K562 treated with DMSO at 1 percent for 4 hours (cell line): ENCODE measurements around the gene GSTT4. TPM values are rescaled to one million over a fixed set of nuclear protein-coding genes. Genes with fewer than 3 reads are reported as not detected.

ENCODE experiments used
- total RNA-seq: library from RNA; unstranded; fragments of 300-600 nt; gene quantifications from 2 replicates; pipeline ENCODE4 v1.2.3, GENCODE V29; 2022; ENCODE audit not compliant: insufficient read depth

The GSTT4 gene
- not detected in 2 replicates for total RNA-seq

GRCh38 chr22:24005201-24005600 lies at the start of gene GSTT4:
Gene GSTT4 (minus strand): TSS chr22:24005453. CDS start chr22:24005356, 97 bp downstream.

GRCh38 chr22:23979557-23980240 lies 25.6 kb downstream of the GSTT4 start, which contains the start of gene GSTT2:
Gene GSTT2 (plus strand): TSS chr22:23980134.

GRCh38 chr22:23974345-23974744 lies 30.9 kb downstream of the GSTT4 start, which contains the start of gene DDT:
Gene DDT (minus strand): TSS chr22:23974441. CDS start chr22:23974414, 27 bp downstream.

DNA sequence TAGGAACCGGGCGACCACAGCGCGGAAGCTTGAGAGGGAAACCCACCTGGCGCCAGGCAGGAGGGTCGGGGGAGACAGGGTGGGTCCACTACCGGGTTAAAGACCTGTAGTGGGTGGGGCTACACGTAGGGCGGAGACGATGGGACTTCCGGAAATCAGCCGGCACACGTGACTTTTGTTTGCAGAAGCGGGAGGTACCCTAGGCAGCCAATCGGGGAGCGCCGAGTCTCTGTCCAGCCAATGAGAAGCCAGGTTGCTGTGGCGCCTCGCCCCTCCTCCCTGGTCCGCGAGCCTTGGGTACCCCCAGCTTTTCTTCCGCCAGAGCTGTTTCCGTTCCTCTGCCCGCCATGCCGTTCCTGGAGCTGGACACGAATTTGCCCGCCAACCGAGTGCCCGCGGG lies 38.7 kb downstream of the GSTT4 start, which contains the start of gene DDTL:
DDTL (plus strand) TSS at position 321 of the 400 bp plus-strand sequence; CDS start at position 348, 27 bp downstream.

GRCh38 chr22:23961084-23961771 lies 44.0 kb downstream of the GSTT4 start, which contains the start of gene GSTT2B:
Gene GSTT2B (minus strand): TSS chr22:23961195. CDS start chr22:23961131, 64 bp downstream.

Other genes with a start within 250 kb of the GSTT4 start
- not detected in 2 replicates for gene C22orf15, start 242.5 kb downstream of the GSTT4 start, total RNA-seq
- 152 and 165 TPM in 2 replicates for gene CHCHD10, start 237.5 kb downstream of the GSTT4 start, total RNA-seq
- 1.0 TPM in 1 of 2 replicates, not detected in the other for gene MMP11, start 232.6 kb downstream of the GSTT4 start, total RNA-seq
- 88.8 and 96.2 TPM in 2 replicates for gene SMARCB1, start 218.5 kb downstream of the GSTT4 start, total RNA-seq
- gene DERL3, start 166.4 kb downstream of the GSTT4 start, total RNA-seq, result 5.4 and 5.5 TPM in 2 replicates
- 4.0 and 5.6 TPM in 2 replicates for gene SLC2A11, start 147.6 kb downstream of the GSTT4 start, total RNA-seq
- gene MIF, start 111.1 kb downstream of the GSTT4 start, total RNA-seq, result 381 and 435 TPM in 2 replicates
- not detected in 2 replicates for gene GSTT2B, start 44.3 kb downstream of the GSTT4 start, total RNA-seq
- gene DDTL, start 38.6 kb downstream of the GSTT4 start, total RNA-seq, result 2.7 TPM in 1 of 2 replicates, not detected in the other
- gene DDT, start 31.0 kb downstream of the GSTT4 start, total RNA-seq, result 96.8 and 105 TPM in 2 replicates
- gene GSTT2, start 25.3 kb downstream of the GSTT4 start, total RNA-seq, result not detected in 2 replicates
- 28.4 and 40.6 TPM in 2 replicates for gene CABIN1, start 5.9 kb upstream of the GSTT4 start, total RNA-seq
- 1.1 and 1.3 TPM in 2 replicates for gene SUSD2, start 176.0 kb upstream of the GSTT4 start, total RNA-seq
- 1.1 and 5.4 TPM in 2 replicates for gene GGT5, start 239.6 kb upstream of the GSTT4 start, total RNA-seq